HG03039 (cell line): Measurements from ENCODE around the gene ATP11B.
A peak's percentile ranks its signal among the peaks of the same experiment; 100 is the strongest.

Experiments used
- ATAC-seq: cut with Tn5 transposase; IDR thresholded peaks from one replicate; pipeline ENCODE4 v1.9.1; 2021; ENCODE audit warnings: mild to moderate bottlenecking, moderate library complexity; ENCODE audit not compliant: unreplicated experiment

ATP11B gene

DNA sequence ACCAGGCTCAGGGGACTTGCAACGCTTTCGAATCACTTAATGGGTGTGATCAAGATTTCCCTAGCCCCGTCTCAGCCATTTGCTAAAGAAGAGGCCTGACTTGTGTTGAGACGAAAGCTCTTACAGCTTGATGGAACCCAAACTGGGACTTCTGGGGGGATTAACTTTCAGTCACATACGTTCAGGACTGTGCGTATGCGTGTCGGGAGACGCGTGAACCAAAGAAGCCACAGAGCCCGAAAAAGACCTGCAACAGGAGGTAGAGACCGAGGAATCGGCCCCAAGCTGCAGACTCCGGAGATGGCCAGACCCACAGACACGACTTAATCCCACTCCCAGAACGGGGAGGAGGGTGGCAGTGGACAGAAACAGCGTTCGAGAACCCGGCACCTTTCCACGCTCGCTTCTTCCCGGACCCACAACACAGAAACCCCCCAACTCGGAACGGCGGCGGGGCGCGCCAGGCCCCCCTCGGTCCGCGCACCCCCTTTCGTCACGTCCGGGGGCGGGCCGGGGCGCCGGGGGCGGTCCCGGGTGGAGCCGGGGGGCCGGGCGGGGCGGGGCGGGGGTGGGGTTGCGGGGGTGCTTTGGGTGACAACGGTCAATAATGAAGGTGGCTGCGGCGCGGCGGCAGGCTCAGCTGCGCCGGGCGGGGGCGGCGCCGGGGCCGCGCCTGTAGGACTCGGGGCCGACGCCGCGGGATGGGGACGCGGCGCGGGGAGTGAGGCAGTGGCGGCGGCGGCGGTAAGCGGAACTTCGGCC lies at the start of gene ATP11B:
TSS of gene ATP11B (plus strand) at position 604 of the 762 bp plus-strand sequence. CDS start 256 bp downstream, outside the sequence.
- ATAC-seq = peak; percentile 74

DNA sequence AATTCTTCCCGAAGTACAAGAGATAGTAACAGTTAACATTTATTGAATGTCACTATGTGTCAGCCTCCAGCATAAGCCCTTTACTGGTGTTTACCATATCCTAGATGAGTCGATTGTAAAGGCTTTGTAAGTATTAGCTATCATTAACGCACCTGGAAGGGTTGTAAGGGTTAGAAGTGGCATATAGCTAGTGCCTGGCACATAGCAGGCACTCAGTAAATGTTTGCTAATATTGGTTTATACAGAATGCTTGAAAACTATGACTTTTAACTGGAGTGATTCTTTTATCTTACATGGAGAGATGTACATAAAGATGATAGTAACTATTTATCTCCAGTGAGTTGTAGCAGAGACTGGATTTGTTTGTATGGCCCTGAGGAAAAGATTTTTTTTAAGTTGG lies 46.3 kb upstream of the ATP11B start:
- ATAC-seq = no peak

DNA sequence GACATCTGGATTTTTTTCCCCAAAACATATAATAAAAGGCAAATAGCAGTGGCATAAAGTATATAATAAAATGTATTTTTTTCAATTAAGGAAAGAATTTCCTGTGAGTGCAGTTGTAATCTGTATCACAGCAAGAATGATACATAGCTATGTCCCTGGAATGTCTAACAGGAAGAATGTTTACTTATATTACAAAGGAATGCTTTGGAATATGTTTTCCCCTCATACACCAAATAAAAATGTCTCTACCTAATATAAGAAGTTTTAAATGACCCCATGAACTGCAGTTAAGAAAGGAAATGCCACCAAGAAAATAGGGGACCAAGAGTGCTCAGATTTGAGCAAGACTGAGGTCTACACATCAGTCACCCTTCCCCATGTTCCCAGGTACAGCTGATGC lies 38.0 kb upstream of the ATP11B start:
- ATAC-seq = no peak

DNA sequence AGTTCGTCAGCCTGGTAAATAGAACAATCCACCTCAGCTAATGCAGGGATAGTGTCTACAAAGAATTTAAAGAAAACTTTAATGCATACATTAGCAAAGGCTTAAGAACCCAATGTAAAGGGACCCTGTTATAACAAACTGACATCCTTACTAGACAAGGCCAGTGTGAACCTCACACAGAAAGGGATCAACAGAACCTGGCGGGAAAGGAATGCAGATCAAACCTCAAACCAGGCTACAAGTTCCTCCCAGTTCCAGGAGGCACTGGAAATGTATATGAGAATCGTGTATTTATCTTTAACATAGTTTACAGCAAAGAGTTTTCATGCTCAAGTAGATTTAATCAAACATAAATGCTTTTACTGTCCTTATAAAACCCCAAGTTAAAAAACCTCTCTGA lies 37.6 kb upstream of the ATP11B start:
- ATAC-seq = no peak

DNA sequence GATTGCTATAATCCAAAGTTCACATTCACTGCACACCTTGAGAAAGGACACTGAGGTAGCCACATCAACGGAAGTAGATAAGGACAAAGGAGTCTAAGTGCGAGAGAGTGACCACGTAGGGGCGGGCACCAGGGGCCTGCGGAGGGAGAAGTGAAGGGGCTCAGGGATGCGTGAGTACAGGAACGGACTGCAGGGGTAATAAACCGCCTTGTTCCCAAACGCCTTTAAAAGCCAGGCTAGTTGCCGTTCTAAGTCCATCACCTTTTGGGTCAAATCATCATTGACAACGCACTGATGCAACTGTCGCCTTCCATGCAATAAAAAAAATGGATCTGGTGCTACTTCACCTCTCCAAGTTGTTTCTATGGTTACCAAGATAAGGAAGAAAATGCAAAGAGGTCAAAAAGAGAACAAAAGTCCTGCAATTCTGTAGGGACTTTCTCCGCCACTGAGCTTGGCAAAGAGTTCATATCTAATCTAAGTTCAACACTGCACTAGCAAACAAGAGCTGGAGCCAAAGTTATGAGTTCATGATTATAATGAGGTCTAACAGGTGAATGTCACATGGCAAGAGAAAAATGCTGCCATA lies 32.6 kb upstream of the ATP11B start:
- no peak for ATAC-seq

DNA sequence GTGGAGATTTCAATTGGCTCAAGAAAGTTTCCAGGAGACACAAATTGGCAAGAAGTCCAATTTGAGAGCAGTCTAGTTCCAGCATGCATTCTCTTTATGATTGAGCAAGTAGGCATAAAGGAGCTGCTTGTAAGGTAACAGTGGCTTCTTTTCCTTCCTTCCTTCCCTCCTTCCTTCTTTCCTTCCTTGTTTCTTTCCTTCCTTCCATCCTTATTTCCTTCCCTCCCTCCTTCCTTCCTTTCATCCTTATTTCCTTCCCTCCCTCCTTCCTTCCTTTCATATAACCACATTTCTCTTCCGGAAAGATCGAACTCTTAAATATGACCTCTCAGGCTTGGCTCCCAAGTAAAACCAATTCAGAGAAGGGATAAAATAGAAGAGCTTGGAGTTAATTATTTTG lies 29.4 kb upstream of the ATP11B start:
- ATAC-seq = no peak

DNA sequence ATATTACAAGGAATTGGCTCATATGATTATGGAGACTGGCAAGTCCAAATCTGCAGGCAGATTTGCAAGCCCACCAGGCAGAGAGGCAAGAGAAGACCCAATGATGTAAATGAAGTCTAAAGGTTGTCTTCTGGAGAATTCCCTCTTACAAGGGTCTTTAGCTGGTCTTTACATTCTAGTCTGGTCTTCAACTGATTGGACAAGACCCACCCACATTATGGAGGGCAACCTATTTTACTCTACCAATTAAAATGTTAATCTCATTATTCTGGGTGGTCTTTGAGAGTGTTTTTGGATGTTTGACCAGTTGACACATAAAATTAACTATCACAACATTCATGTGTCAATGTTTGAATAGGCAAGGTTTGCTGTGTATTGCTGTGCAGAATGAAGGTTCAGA lies 28.0 kb upstream of the ATP11B start:
- ATAC-seq = no peak

DNA sequence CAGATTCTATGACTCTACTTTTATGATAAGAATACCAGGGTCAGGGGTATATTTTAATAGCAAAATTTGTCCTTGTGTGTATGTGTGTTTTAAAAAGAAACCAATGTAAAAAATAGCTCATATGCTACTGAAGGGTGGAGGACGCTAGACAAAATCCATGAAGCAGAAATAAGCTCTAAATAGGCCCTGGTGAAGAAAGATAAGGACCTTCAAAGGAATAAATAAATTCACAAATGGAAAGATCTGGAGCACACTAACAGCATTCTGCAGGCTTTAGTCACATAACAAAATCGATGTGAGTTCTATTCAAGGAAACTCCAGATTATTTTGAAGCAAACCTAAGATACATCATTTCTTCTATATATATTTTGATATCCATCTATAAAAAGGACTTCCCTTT lies 27.2 kb upstream of the ATP11B start:
- no peak for ATAC-seq

DNA sequence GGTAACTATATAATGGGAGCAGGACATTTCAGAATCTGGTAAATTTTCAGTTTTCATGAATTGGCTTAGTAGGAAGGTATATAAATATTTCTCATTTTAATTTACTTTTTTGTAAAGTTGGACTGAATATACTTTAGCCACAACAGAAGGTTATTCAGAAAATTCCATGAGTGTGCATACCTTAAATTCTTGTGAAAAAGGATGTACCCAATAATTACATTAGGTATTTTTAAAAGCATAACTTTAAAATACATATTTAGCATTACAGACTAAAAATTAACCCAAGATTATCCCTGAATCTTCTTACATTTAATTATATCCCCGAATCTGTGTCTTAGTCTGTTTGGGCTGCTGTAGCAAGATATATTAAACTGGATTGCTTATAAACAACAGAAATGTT lies 24.9 kb upstream of the ATP11B start:
- ATAC-seq = no peak

DNA sequence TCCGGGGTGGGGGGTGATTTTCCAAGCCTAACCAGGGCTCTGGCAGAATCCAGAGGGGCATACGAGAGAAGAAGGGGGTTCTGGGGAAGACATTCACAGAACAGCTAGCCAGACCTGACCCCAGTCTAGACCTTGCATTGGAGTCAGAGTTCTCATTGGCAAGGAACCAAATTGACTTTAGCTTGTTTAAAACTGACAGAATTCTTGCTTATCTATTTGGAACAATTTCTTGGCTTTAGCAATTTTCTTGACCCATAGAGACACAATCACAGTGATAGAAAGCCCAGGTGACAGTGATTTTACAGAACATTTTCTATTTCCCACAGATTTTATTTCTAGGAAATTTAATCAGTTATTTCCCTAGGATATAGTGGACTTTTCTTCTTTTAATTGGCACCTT lies 23.6 kb upstream of the ATP11B start:
- no peak for ATAC-seq

DNA sequence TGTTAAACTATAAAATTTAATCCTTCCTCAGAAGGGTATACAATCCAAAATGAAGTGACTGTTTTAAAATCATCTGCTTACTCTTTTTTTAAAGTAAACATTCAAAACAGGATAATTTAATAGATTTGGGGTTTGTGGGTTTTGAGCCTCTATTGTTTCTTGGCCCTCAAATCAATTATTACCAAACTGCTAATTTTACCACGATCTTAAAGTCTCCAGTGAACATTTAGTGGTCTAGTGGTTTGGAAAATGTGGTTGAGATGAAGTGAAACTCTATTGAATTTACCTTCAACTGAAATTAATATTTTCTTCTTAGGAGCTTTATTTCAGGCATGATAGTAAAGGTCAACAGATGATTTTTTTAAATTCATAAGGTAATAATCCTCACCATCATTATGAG lies 11.2 kb upstream of the ATP11B start:
- no peak for ATAC-seq

DNA sequence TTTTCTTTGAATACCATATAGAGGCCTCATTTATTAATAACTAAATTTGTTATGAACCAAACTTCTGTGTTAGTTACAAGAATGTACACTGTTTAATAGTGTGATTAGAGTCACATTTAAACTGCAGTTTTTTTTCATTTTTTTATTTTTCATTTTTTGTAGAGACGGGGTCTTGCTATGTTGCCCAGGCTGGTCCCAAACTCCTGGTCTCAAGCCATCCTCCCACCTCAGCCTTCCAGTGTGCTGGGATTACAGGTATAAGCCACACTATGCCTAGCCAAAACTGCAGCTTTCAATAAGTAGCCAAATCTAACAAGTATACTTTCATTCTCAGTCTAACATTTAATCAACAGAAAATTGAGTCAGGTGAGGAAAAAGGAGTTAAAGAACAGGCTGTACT lies 10.2 kb upstream of the ATP11B start:
- no peak for ATAC-seq

DNA sequence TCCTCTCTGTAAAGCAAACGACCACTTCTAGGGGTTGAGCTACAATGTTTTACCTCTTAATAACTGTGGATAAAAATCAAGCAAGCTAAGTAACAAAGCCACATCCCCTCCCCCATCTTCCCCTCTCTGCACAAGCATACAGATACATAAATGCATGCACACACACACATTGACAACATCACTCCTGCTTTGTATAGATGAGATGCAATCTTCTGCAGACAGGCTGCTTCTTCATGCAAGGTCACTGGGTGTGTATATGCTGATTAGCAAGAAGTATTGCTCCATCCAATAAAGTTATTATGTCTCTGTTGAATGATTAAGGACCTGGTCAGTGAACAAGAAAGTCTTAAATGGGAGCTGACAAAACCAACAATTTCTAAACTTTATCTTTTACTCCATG lies 8.8 kb upstream of the ATP11B start:
- ATAC-seq = no peak

DNA sequence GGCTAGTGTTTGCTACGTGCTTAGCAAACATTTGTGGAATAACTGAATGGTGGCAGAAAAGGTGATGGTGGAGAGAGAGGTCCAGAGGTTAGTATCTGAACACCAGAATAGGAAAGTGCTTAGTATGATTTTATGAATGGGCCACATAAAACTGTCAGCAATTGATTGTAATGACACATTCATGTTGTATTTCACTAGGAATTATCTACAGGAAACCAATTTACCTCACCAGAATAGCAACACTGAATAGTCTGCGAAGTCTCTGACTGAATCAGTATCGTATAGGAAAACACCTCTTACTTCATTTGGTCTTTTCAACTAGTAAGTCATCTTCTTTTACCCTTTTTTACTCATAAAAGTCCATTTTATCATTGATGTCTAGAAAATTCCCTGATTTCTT lies 8.2 kb upstream of the ATP11B start:
- no peak for ATAC-seq

DNA sequence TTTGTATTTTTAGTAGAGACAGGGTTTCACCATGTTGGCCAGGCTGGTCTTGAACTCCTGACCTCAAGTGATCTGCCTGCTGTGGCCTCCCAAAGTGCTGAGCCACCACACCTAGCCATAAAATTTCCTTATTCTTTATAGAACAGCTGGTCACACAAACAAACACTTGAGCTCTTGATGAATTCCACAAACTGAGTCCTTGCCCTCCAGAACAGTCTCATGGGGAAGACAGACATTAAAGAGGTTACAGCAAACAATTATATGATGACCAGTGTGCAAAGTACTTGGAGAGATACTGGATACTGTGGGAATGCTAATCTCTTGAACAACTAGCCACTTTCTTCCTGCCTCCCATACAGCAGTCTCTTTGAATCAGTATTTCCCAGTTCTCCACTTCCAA lies 7.5 kb upstream of the ATP11B start:
- ATAC-seq = no peak

DNA sequence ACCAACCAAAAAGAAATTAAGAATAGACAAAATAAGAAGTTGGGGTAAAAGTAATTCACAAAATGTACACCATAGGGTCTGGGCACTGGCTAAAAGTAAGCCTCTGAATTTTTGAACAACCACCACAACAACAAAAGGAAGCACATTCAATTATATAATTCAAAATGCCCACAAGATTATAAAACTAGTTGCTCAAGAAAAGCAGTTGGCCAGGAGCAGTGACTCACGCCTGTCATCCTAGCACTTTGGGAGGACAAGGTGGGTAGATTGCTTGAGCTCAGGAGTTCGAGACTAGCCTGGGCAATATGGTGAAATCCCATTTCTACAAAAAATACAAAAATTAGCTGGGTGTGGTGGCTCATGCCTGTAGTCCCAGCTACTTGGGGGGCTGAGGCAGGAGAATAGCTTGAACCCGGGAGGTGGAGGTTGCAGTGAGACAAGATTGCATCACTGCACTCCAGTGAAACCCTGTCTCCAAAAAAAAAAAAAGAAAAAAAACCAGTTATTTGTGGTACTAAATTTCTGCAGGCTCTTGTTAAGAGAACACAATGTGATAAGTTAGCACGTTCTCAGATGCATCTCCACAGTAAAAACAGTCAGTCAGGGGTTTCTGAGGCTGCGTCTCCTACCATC lies 6.6 kb upstream of the ATP11B start:
- no peak for ATAC-seq

DNA sequence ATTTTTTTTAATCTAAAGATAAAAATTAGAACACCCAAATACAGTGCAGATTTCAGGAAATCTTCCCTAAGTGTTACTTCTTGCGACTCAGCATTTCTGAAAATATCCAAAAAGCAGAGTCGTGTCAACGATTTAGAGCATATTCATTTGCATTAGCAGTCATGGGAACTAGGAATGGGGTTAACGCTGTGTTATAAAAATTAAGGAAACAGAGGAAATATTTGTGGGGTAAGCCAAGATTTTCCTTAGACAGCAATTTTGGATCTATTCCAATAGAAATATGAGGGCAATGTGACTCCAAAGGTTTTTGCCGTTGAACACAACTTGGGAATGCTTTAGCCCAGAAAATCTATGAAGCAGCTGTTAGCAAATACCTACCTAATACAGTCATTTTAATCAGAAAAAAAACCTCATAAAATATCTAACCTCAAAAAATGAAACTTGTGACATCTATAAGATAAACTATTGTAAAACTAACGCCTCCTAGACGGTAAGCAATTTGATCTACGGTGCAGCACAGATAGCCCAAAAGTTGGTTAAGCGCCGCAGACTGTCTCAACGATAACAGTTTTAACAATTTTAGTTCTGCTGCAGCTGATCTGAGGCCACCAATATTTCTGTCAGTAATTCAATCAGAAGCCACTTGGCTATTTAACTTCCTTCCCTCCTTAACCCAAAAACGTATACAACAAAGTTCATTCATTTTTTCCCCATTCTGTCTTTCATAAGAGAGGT lies 5.8 kb upstream of the ATP11B start:
- ATAC-seq = no peak

DNA sequence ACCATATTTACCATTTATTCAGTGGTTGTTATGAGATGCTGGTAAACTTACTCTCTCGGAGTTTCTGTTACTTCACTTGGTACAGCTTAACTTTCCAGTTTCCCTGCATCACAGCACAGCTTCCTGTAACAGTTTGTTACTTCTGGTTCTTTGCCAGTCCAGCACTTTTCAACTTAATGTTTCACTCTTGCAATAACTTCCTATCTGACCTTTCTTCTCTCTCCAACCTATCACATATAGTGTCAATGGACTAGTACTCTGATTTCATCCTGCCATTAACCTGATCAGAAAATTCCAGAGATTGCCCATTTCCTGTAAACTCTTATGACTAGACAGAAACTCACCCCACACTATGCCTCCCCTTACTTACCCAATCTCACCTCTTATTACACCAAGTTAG lies 3.9 kb upstream of the ATP11B start:
- no peak for ATAC-seq

DNA sequence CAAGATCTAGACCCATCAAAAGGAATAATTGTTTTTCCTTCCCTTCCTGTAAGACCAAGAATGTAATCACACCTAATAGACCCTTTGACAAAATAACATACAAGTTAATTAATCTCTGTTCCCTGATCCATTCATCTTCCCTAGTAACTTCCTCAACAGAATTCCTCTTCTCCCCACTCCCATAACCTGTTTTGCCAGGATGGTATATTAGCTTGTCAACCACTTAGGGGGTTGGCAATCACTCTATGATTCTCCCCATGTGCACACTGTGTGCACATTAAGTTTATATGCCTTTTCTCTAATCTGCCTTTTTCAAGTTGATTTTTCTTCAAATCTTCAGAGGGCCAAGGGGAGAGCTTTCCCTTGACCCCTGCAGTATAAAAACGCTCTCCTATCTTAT lies 2.7 kb upstream of the ATP11B start:
- ATAC-seq = no peak

DNA sequence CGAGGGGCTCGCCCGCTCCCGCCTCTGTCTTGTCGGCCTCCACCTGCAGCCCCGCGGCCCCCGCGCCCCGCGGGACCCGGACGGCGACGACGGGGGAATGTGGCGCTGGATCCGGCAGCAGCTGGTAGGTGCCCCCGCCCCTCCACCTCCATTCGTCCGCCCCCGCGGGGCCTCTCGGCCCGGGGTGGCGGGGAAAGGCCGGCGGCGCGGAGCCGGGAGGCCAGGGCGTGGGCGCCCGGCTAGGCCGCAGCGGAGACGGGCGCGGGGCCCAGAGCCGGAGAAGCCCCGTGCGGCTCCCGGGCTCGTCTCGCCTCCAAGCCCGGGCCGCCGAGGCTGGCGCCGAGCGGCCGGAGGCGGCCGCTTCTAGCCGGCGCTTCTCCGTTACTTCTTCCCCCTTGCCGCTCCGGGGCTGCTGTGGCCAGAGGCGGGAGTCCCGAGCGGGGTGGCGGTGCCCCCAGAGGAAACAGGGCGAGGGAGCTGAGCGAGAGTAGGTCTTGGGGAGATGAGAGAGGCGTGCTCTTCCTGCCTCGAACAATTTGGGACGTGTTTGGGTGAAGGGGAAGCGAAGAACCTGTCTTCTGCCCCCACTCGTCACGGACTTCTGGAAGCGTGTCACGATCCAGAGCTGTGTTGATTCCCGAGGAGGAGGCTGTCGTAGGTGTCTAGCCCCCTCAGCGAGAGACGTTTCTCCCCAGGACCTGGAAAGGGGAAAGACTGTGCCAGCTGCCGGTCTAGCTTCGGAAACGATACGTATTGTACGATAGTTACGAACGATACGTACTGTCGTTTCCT lies 555 bp downstream of the ATP11B start:
- ATAC-seq = peak; percentile 36
